CD8-positive, alpha-beta memory T cell (primary cell): ENCODE results near the gene MYO15B. TPM values are rescaled to one million over a fixed set of nuclear protein-coding genes. Genes with fewer than 3 reads are reported as not detected.

Experiments
- CTCF ChIA-PET: fragments of 350-600 bp; sonication (Branson Sonifier 250); formaldehyde crosslinking; loops from one replicate; lab custom pipeline; 2021; ENCODE audit warnings: antibody characterized with exemption; lab: Charles Lee
- POLR2A ChIA-PET: fragments of 350-600 bp; sonication (Branson Sonifier 250); formaldehyde crosslinking; loops from one replicate; lab custom pipeline; 2021; ENCODE audit warnings: antibody characterized with exemption; lab: Charles Lee
- DNase-seq, 5 donors: peaks; one replicate each; pipeline versions ENCODE4 v3.0.0 to v3.0.0-alpha.2; 2020 to 2022; ENCODE audit warnings: mixed read lengths in 1 of 5
- H3K27ac ChIP-seq: one replicate; pipeline ENCODE4 v1.7.0; 2013; ENCODE audit warnings: low read depth, mild to moderate bottlenecking, low read length, moderate library complexity
- H3K27me3 ChIP-seq: 2 replicates; pipeline ENCODE4 v1.7.0; 2013; ENCODE audit warnings: low read length, mild to moderate bottlenecking; ENCODE audit not compliant: insufficient read depth, poor library complexity, severe bottlenecking
- H3K36me3 ChIP-seq: 2 replicates; pipeline ENCODE4 v1.7.0; 2013; ENCODE audit warnings: mild to moderate bottlenecking, low read length, moderate library complexity; ENCODE audit not compliant: insufficient read depth
- H3K4me1 ChIP-seq: 2 replicates; pipeline ENCODE4 v1.7.0; 2013; ENCODE audit warnings: mild to moderate bottlenecking, low read length, moderate library complexity; ENCODE audit not compliant: insufficient read depth
- H3K4me3 ChIP-seq: 2 replicates; pipeline ENCODE4 v1.7.0; 2013; ENCODE audit warnings: mild to moderate bottlenecking, low read length
- H3K9me3 ChIP-seq: 2 replicates; pipeline ENCODE4 v1.7.0; 2013; ENCODE audit warnings: mild to moderate bottlenecking, low read length
- H3K27ac Mint-ChIP-seq, 8 donors: one replicate each; pipeline ENCODE4 v1.8.0; 2020 to 2021; ENCODE audit warnings: mixed read lengths in 8 of 8, mild to moderate bottlenecking in 6 of 8, inconsistent platforms in 3 of 8, moderate library complexity in 3 of 8
- H3K27me3 Mint-ChIP-seq, 2 donors: one replicate each; pipeline ENCODE4 v1.8.0; 2020 to 2021; ENCODE audit warnings: mixed read lengths in 2 of 2, mild to moderate bottlenecking in 1 of 2, moderate library complexity in 1 of 2
- H3K36me3 Mint-ChIP-seq, 3 donors: one replicate each; pipeline ENCODE4 v1.8.0; 2020 to 2021; ENCODE audit warnings: mixed read lengths in 3 of 3, inconsistent platforms in 1 of 3, mild to moderate bottlenecking in 1 of 3
- H3K4me1 Mint-ChIP-seq, 3 donors: one replicate each; pipeline ENCODE4 v1.8.0; 2020 to 2021; ENCODE audit warnings: mixed read lengths in 3 of 3, inconsistent platforms in 1 of 3, mild to moderate bottlenecking in 1 of 3
- H3K4me3 Mint-ChIP-seq, 7 donors: one replicate each; pipeline ENCODE4 v1.8.0; 2020 to 2021; ENCODE audit warnings: mixed read lengths in 7 of 7, mild to moderate bottlenecking in 6 of 7, moderate library complexity in 4 of 7, inconsistent platforms in 2 of 7
- H3K9me3 Mint-ChIP-seq, 5 donors: one replicate each; pipeline ENCODE4 v1.8.0; 2020 to 2022; ENCODE audit warnings: mixed read lengths in 5 of 5, mild to moderate bottlenecking in 3 of 5, moderate library complexity in 2 of 5, inconsistent platforms in 1 of 5
- polyA plus RNA-seq: library from polyadenylated mRNA; unstranded; fragments of 300-500 nt; fragmentation: Illumina TruSeq; gene quantifications from one replicate; pipeline ENCODE4 v1.2.3, GENCODE V29; 2021
- total RNA-seq, 2 experiments: library from RNA; stranded (reverse); gene quantifications; one replicate each; pipeline ENCODE4 v1.2.3, GENCODE V29; 2021

Gene MYO15B
- total and polyA plus RNA-seq, 3 experiments from 2014 or later: 1.6 to 33.3 (median 26.1) TPM

- Mint-ChIP-seq H3K27ac (no peak overlapping the region), H3K36me3 (peaks cover 0 to 20% (median 3%) of the 10 kb centered on the region in 3 donors), H3K4me3 (no peak overlapping the region), H3K9me3 (no peaks in the 10 kb centered on the region), H3K27me3 (peaks cover 0 to 2% of the 10 kb centered on the region in 2 donors), H3K4me1 (no peaks in the 10 kb centered on the region)
- H3K27ac ChIP-seq: no peak overlapping the region
- no peaks in the 10 kb centered on the region for H3K36me3 ChIP-seq
- no peak overlapping the region for H3K4me3 ChIP-seq
- no peaks in the 10 kb centered on the region for H3K4me1 ChIP-seq
- H3K27me3 ChIP-seq: no peaks in the 10 kb centered on the region
- ChIA-PET POLR2A (no interaction called here), CTCF (interaction anchor here (1.3 to 2.6 kb wide), 2 partner anchors 10 to 14 kb away, joined by 3 to 18 read pairs; partner anchors contain the start of gene SMIM5)
- DNase-seq: no peak
- H3K9me3 ChIP-seq: no peaks in the 10 kb centered on the region
Observed at GRCh38 chr17:75623386-75623785, 35.8 kb downstream of the MYO15B start.

DNA sequence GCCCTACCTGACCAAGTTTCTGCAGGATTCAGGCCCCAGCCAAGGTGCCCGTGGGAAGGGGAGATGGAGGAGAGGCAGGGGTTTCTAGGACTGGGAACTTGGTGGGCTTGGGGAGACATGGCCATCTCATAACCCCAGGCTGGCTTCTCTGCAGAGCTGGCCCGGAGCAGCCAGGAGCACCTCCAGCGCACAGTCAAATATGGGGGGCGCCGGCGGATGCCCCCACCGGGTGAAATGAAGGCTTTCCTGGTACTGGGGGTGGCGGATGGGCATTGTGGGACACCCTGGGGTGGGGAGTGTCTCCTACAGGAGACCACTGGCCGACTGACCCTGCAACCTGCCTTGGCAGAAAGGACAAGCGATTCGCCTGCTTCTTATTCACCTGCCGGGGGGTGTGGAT, 36.4 kb downstream of the MYO15B start:
- no peaks in the 10 kb centered on the region for H3K27me3 ChIP-seq
- H3K4me1 ChIP-seq: no peaks in the 10 kb centered on the region
- no peaks in the 10 kb centered on the region for H3K4me1 Mint-ChIP-seq
- ChIA-PET POLR2A (no interaction called here), CTCF (interaction anchor here (1.2 to 2.6 kb wide), 3 partner anchors 9 to 125 kb away, joined by 3 to 18 read pairs (median 3); partner anchors contain the start of gene SMIM5)
- H3K4me3 Mint-ChIP-seq: no peak overlapping the region
- DNase-seq: no peak
- peaks cover 0 to 19% (median 3%) of the 10 kb centered on the region in 3 donors for H3K36me3 Mint-ChIP-seq
- no peaks in the 10 kb centered on the region for H3K36me3 ChIP-seq
- no peak overlapping the region for H3K27ac ChIP-seq
- H3K4me3 ChIP-seq: no peak overlapping the region
- peaks cover 0 to 2% of the 10 kb centered on the region in 2 donors for H3K27me3 Mint-ChIP-seq
- no peaks in the 10 kb centered on the region for H3K9me3 ChIP-seq
- H3K9me3 Mint-ChIP-seq: no peaks in the 10 kb centered on the region
- H3K27ac Mint-ChIP-seq: peak overlapping the region in 2 of 8 donors; percentile 27 to 41

- POLR2A ChIA-PET: no interaction called here
- H3K27ac Mint-ChIP-seq: no peak overlapping the region
Observed at GRCh38 chr17:75624714-75625345, 37.2 kb downstream of the MYO15B start.

GRCh38 chr17:75625813-75626486, 38.4 kb downstream of the MYO15B start:
- H3K4me1 ChIP-seq: no peaks in the 10 kb centered on the region
- ChIA-PET CTCF (interaction anchor here (0.9 to 12.6 kb wide), 6 partner anchors 9 to 136 kb away, joined by 3 to 181 read pairs (median 4); no protein-coding TSS in a partner anchor), POLR2A (no interaction called here)
- H3K27me3 ChIP-seq: no peaks in the 10 kb centered on the region
- H3K27ac ChIP-seq: no peak overlapping the region
- H3K9me3 ChIP-seq: no peaks in the 10 kb centered on the region
- H3K4me3 Mint-ChIP-seq: no peak overlapping the region
- H3K36me3 ChIP-seq: no peaks in the 10 kb centered on the region
- peaks cover 0 to 2% of the 10 kb centered on the region in 2 donors for H3K27me3 Mint-ChIP-seq
- H3K4me1 Mint-ChIP-seq: no peaks in the 10 kb centered on the region
- no peaks in the 10 kb centered on the region for H3K9me3 Mint-ChIP-seq
- H3K36me3 Mint-ChIP-seq: peaks cover 0 to 19% (median 3%) of the 10 kb centered on the region in 3 donors
- H3K27ac Mint-ChIP-seq: no peak overlapping the region
- H3K4me3 ChIP-seq: no peak overlapping the region
- no peak for DNase-seq

More at GRCh38 chr17:75624714-75625345, 37.2 kb downstream of the MYO15B start:
- H3K27me3 ChIP-seq: no peaks in the 10 kb centered on the region
- no peaks in the 10 kb centered on the region for H3K9me3 Mint-ChIP-seq
- H3K4me3 ChIP-seq: no peak overlapping the region
- H3K4me1 Mint-ChIP-seq: no peaks in the 10 kb centered on the region
- no peaks in the 10 kb centered on the region for H3K4me1 ChIP-seq
- H3K9me3 ChIP-seq: no peaks in the 10 kb centered on the region
- H3K36me3 ChIP-seq: no peaks in the 10 kb centered on the region
- no peak overlapping the region for H3K4me3 Mint-ChIP-seq
- no peak overlapping the region for H3K27ac ChIP-seq
- peaks cover 0 to 19% (median 3%) of the 10 kb centered on the region in 3 donors for H3K36me3 Mint-ChIP-seq
- CTCF ChIA-PET: interaction anchor here (0.8 to 2.6 kb wide), 10 partner anchors 8 to 137 kb away, joined by 3 to 18 read pairs (median 3); partner anchors contain the start of gene SMIM5
- H3K27me3 Mint-ChIP-seq: peaks cover 0 to 2% of the 10 kb centered on the region in 2 donors
- no peak for DNase-seq

DNA sequence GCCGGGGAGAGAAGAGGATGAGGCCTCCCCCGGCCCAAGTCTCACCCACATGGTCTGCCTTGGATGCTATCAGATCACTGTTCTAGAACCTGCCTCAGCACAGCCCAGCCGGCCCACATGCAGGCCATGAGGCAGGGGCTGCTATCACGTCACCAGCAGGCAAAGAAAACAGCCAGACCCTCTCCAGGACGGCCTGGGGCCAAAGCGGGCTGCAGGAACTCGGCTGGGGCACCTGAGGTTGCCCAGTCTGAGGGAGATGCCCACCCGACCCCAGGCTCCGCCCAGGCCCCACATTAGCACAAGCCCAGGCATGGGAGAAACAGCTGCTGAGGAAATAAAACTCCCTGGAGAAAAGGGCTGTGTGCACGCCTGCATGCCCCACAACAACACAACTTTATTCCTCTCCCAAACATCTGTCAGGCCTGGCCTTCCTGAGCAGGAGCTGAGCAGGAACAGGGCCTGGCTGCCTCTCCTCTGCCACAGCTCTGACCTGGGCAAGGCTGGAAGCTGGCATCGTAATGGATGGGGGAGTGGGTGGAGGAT, 39.0 kb downstream of the MYO15B start:
- no peaks in the 10 kb centered on the region for H3K27me3 ChIP-seq
- H3K4me3 Mint-ChIP-seq: no peak overlapping the region
- H3K27ac ChIP-seq: no peak overlapping the region
- no peaks in the 10 kb centered on the region for H3K9me3 Mint-ChIP-seq
- H3K36me3 Mint-ChIP-seq: peaks cover 0 to 20% (median 3%) of the 10 kb centered on the region in 3 donors
- ChIA-PET POLR2A (no interaction called here), CTCF (interaction anchor here (1.9 to 12.6 kb wide), 2 partner anchors 9 to 121 kb away, joined by 7 to 181 read pairs; no protein-coding TSS in a partner anchor)
- H3K36me3 ChIP-seq: no peaks in the 10 kb centered on the region
- H3K4me3 ChIP-seq: no peak overlapping the region
- H3K9me3 ChIP-seq: no peaks in the 10 kb centered on the region
- H3K4me1 ChIP-seq: no peaks in the 10 kb centered on the region
- DNase-seq: no peak
- peak overlapping the region in 1 of 8 donors; percentile 81 for H3K27ac Mint-ChIP-seq
- peaks cover 0 to 2% of the 10 kb centered on the region in 2 donors for H3K27me3 Mint-ChIP-seq
- H3K4me1 Mint-ChIP-seq: no peaks in the 10 kb centered on the region

DNA sequence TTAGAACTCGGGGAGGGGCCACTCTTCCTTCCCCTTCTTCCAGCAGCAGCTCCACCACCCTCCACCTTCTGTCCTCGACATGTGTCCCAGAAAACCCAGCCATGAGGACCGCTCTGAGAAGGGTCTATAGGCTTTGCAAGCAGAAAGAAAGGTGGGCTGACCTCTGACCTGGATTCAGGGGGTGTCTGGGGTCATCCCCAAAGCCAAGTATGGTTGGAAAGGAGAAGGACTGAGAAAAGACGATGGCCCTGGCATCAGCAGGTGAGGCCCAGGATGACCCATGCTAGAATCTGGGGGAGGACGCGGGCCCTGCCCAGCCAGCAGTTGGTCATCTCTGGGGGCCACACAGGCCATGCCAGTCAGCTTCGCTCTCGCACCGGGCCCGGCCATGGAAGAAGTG, 39.5 kb downstream of the MYO15B start:
- Mint-ChIP-seq H3K36me3 (peaks cover 0 to 19% (median 2%) of the 10 kb centered on the region in 3 donors), H3K4me3 (no peak overlapping the region), H3K27ac (peak overlapping the region in 1 of 8 donors; percentile 81), H3K27me3 (peaks cover 0 to 2% of the 10 kb centered on the region in 2 donors), H3K9me3 (no peaks in the 10 kb centered on the region), H3K4me1 (no peaks in the 10 kb centered on the region)
- no peaks in the 10 kb centered on the region for H3K9me3 ChIP-seq
- CTCF ChIA-PET: interaction anchor here (12.6 kb wide), 1 partner anchor 121 kb away, joined by 181 read pairs; no protein-coding TSS in a partner anchor
- no peaks in the 10 kb centered on the region for H3K4me1 ChIP-seq
- POLR2A ChIA-PET: interaction anchor here (0.7 kb wide), 1 partner anchor 220 kb away, joined by 4 read pairs; no protein-coding TSS in a partner anchor
- H3K4me3 ChIP-seq: no peak overlapping the region
- H3K27ac ChIP-seq: no peak overlapping the region
- no peaks in the 10 kb centered on the region for H3K27me3 ChIP-seq
- no peaks in the 10 kb centered on the region for H3K36me3 ChIP-seq
- DNase-seq: no peak

DNA sequence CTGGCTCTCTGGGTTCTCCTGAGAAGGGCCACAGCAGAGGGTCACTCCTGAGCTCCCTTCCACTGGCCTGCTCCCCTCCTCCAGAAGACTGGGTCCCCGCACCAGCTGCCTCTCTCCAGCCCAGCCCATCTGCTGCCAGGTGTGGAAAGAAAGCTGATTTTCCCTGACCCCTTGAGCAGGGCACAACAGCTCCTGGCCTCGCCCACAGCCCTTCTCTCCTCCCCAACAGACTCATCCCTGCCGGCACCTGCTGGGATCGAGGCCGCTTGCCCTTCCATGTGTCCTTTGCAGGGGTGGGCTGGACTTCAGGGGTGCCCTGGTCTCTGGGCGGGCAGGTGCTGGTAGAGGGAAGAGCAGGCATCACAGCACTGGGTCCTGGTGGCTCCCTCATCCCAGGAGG, 40.8 kb downstream of the MYO15B start:
- POLR2A ChIA-PET: interaction anchor here (0.5 kb wide), 1 partner anchor 44 kb away, joined by 3 read pairs; no protein-coding TSS in a partner anchor
- H3K4me3 ChIP-seq: no peak overlapping the region
- Mint-ChIP-seq H3K36me3 (peaks cover 0 to 16% (median 0%) of the 10 kb centered on the region in 3 donors), H3K27ac (no peak overlapping the region), H3K27me3 (peaks cover 0 to 2% of the 10 kb centered on the region in 2 donors), H3K4me1 (peaks cover 0 to 7% (median 2%) of the 10 kb centered on the region in 3 donors), H3K9me3 (no peaks in the 10 kb centered on the region), H3K4me3 (no peak overlapping the region)
- peaks cover 8% of the 10 kb centered on the region for H3K4me1 ChIP-seq
- no peak for DNase-seq
- CTCF ChIA-PET: interaction anchor here (1.7 to 12.6 kb wide), 3 partner anchors 9 to 119 kb away, joined by 5 to 181 read pairs (median 5); no protein-coding TSS in a partner anchor
- H3K27ac ChIP-seq: no peak overlapping the region
- no peaks in the 10 kb centered on the region for H3K9me3 ChIP-seq
- no peaks in the 10 kb centered on the region for H3K27me3 ChIP-seq
- H3K36me3 ChIP-seq: no peaks in the 10 kb centered on the region
